Peyer's patch (tissue), 4 donors: ENCODE data around the gene PAGE5. TPM values are rescaled to one million over a fixed set of nuclear protein-coding genes. Genes with fewer than 3 reads are reported as not detected.

Experiments used
- DNase-seq, 3 donors: peaks; one replicate each; pipeline ENCODE4 v3.0.0-alpha.2; 2017 to 2019
- H3K27ac ChIP-seq, 4 donors: fragments of 200-600 bp; sonication (generic); one replicate each; pipeline ENCODE4 v1.5.1; 2016 to 2019
- H3K27me3 ChIP-seq, 2 donors: fragments of 200-600 bp; sonication (generic); one replicate each; pipeline ENCODE4 v1.5.1; 2019
- H3K36me3 ChIP-seq, 3 donors: fragments of 200-600 bp; sonication (generic); one replicate each; pipeline ENCODE4 v1.5.1; 2016 to 2019
- H3K4me1 ChIP-seq, 4 donors: fragments of 200-600 bp; sonication (generic); one replicate each; pipeline ENCODE4 v1.5.1; 2016 to 2019
- H3K4me3 ChIP-seq, 4 donors: fragments of 200-600 bp; sonication (generic); 1 replicate in 3 of 4; 2 replicates in 1 of 4; pipeline ENCODE4 v1.5.1; 2016 to 2019; ENCODE audit warnings: mild to moderate bottlenecking in 1 of 4
- H3K9me3 ChIP-seq, 4 donors: fragments of 200-600 bp; sonication (generic); one replicate each; pipeline ENCODE4 v1.5.1; 2016 to 2019; ENCODE audit warnings: mild to moderate bottlenecking in 1 of 4
- POLR2A ChIP-seq, 2 donors: fragments of 450-650 bp; IDR thresholded peaks; one replicate each; pipeline ENCODE4 v1.5.1; 2017; ENCODE audit warnings: antibody characterized with exemption in 2 of 2, mild to moderate bottlenecking in 2 of 2, moderate library complexity in 2 of 2
- total RNA-seq, 4 donors: library from RNA; depleted of rRNA; stranded (reverse); fragments of >200 nt; gene quantifications; one replicate each; pipeline ENCODE4 v1.1.0, GENCODE V29; 2016
- TF ChIP-seq, protein P1 (sequence below), 6 experiments: fragments of 450-650 bp in 4 of 6; fragments of 200-600 bp in 2 of 6; sonication (generic) in 1 of 6; IDR thresholded peaks; one replicate each; pipeline ENCODE4 v1.5.1; 2017 to 2019; ENCODE audit warnings: antibody characterized with exemption in 6 of 6, mild to moderate bottlenecking in 3 of 6, moderate library complexity in 1 of 6

PAGE5 gene
- total RNA-seq, 4 donors from 2014 or later, result not detected

GRCh38 chrX:55210931-55211677, 9.0 kb upstream of the PAGE5 start:
- DNase-seq, result no peak
- Histone ChIP-seq H3K4me1 (no peaks in the 10 kb centered on the region), H3K27ac (no peak overlapping the region), H3K27me3 (no peaks in the 10 kb centered on the region), H3K4me3 (no peak overlapping the region), H3K9me3 (no peaks in the 10 kb centered on the region), H3K36me3 (no peaks in the 10 kb centered on the region)
- TF ChIP-seq, protein P1, sequence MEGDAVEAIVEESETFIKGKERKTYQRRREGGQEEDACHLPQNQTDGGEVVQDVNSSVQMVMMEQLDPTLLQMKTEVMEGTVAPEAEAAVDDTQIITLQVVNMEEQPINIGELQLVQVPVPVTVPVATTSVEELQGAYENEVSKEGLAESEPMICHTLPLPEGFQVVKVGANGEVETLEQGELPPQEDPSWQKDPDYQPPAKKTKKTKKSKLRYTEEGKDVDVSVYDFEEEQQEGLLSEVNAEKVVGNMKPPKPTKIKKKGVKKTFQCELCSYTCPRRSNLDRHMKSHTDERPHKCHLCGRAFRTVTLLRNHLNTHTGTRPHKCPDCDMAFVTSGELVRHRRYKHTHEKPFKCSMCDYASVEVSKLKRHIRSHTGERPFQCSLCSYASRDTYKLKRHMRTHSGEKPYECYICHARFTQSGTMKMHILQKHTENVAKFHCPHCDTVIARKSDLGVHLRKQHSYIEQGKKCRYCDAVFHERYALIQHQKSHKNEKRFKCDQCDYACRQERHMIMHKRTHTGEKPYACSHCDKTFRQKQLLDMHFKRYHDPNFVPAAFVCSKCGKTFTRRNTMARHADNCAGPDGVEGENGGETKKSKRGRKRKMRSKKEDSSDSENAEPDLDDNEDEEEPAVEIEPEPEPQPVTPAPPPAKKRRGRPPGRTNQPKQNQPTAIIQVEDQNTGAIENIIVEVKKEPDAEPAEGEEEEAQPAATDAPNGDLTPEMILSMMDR (IDR thresholded peaks at IDR 0.05), result no peak
- TF ChIP-seq POLR2A (IDR thresholded peaks at IDR 0.05), result no peak

- no peaks in the 10 kb centered on the region for H3K36me3 ChIP-seq
These were observed 6.8 kb upstream of the PAGE5 start for GRCh38 chrX:55213381-55213780.

DNA sequence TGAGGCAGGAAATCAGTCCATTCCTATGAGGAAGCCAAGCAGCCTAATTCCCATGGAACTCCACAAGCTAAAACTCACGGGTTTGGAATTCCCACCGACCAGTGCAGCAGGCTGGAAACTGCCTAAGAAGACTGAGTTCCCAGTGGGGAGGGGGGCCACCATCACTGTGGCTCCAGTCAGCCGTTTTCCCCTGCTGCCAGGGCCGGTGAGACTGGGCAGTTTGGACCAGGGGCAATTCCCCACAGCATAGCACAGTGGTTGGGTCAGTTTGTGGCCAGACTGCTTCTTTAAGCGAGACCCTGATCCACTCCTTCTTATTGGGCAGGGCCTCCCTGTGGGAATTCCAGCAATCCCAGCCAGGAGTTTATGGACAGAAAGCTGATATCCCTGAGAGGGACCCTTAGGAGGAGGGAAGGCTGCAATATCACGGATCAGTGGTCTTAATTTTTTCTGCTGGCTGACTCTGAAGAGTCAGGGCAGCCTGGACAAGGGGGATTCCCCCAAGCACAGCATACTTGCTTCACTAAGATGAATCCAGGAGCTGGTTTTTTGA, 20.7 kb downstream of the PAGE5 start:
- Histone ChIP-seq H3K4me3 (no peak overlapping the region), H3K4me1 (no peaks in the 10 kb centered on the region), H3K27ac (no peak overlapping the region), H3K27me3 (no peaks in the 10 kb centered on the region), H3K9me3 (no peaks in the 10 kb centered on the region), H3K36me3 (no peaks in the 10 kb centered on the region)
- TF ChIP-seq, protein P1 (IDR thresholded peaks at IDR 0.05), result no peak
- no peak for TF ChIP-seq POLR2A (IDR thresholded peaks at IDR 0.05)
- no peak for DNase-seq

More at GRCh38 chrX:55213381-55213780, 6.8 kb upstream of the PAGE5 start:
- no peak for TF ChIP-seq POLR2A (IDR thresholded peaks at IDR 0.05)
- TF ChIP-seq, protein P1 (IDR thresholded peaks at IDR 0.05), result no peak
- H3K9me3 ChIP-seq, result no peaks in the 10 kb centered on the region
- H3K4me1 ChIP-seq, result no peaks in the 10 kb centered on the region
- no peak overlapping the region for H3K27ac ChIP-seq
- no peak overlapping the region for H3K4me3 ChIP-seq
- no peak for DNase-seq
- H3K27me3 ChIP-seq, result no peaks in the 10 kb centered on the region

DNA sequence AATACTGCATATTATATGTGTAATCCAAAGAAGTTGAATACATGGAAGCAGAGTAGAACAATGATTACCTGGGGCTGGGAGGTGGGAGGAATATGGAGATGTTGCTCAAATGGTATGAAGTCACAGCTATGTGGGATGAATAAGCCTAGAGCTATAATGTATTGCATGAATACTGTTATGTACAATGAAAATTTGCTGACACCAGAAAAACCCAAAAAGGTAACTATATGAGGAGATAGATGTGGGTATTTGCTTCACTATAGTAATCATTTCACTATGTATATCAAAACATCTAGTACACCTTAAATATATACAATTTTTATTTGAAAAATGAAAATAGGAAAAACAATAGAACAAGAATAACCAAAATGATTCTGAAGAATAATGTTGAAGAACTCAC, 33.4 kb downstream of the PAGE5 start:
- no peaks in the 10 kb centered on the region for H3K9me3 ChIP-seq
- no peak overlapping the region for H3K27ac ChIP-seq
- no peak overlapping the region for H3K4me3 ChIP-seq
- TF ChIP-seq POLR2A (IDR thresholded peaks at IDR 0.05), result no peak
- TF ChIP-seq, protein P1 (IDR thresholded peaks at IDR 0.05), result no peak
- no peak for DNase-seq
- H3K27me3 ChIP-seq, result no peaks in the 10 kb centered on the region
- H3K4me1 ChIP-seq, result no peaks in the 10 kb centered on the region
- no peaks in the 10 kb centered on the region for H3K36me3 ChIP-seq

DNA sequence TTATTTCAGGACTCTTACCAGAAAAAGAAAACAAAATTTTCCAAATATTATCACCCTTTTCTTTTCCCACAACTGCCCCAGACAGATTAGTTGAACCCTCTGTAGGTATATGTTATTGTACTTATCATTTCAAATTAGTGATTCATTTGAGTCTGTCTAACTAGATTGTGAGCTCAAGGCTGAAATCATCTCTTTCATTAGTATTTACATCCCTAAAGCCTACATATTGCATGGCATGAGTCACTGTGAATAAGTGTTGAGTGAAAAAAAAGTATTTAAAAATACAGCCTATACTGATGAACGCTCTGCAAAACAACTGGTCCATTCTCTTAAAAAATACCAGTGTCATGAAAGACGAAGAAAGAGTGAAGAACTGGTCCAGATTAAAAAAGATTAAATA, 40.7 kb downstream of the PAGE5 start:
- no peaks in the 10 kb centered on the region for H3K9me3 ChIP-seq
- no peaks in the 10 kb centered on the region for H3K4me1 ChIP-seq
- TF ChIP-seq POLR2A (IDR thresholded peaks at IDR 0.05), result no peak
- TF ChIP-seq, protein P1 (IDR thresholded peaks at IDR 0.05), result no peak
- no peak for DNase-seq
- no peak overlapping the region for H3K4me3 ChIP-seq
- no peak overlapping the region for H3K27ac ChIP-seq
- no peaks in the 10 kb centered on the region for H3K36me3 ChIP-seq
- H3K27me3 ChIP-seq, result no peaks in the 10 kb centered on the region
